ENCODE data around the gene RCN1. TPM values are rescaled to one million over a fixed set of nuclear protein-coding genes. Genes with fewer than 3 reads are reported as not detected.
A peak's percentile ranks its signal among the peaks of the same experiment; 100 is the strongest.

The RCN1 gene
- total RNA-seq (ENCODE audit: low replicate concordance), result 172 and 246 TPM in 2 replicates

DNA sequence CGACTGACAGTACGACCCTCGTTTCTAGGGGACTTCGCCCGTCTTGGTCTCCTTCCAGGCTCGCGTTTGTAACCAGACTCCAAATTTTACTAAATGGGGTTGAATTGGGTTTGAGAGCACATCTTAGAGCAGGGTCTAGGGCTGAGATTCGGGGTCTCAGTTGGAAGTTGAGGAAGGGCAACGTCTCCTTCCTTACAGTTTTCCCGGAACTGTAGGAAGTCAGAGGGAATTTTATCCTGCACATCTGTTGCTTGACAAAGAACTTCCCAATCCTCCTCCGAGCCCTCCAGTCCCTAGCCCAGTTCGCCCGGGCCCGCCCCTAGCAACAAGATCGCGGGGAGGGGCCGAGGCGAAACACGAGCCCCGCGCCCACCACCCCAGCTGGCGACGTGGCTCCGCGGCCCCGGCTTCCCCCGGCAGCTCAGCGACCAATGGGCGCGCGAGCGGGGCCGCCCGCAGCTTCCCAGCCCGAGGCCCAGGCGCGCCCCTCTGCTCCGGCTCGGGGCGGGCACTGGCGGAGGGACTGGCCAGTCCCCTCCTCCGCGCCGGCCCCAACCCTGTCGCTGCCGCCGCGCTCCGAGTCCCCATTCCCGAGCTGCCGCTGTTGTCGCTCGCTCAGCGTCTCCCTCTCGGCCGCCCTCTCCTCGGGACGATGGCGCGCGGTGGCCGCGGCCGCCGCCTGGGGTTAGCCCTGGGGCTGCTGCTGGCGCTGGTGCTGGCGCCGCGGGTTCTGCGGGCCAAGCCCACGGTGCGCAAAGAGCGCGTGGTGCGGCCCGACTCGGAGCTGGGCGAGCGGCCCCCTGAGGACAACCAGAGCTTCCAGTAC, at the start of gene RCN1:
Gene RCN1, plus strand, starts transcription at position 530 of the 826 bp plus-strand sequence. Its CDS starts 123 bp downstream, at position 653.
- Histone ChIP-seq H3K4me2 (peak within 1 kb of the TSS; percentile 76), H3K4me1 (peaks cover 18% of the 10 kb centered on the region), H2AFZ (replicated peaks) (peak within 1 kb of the TSS; percentile 90), H3K27me3 (no peaks in the 10 kb centered on the region), H3K4me3 (peak within 1 kb of the TSS; percentile 57), H3K9me3 (ENCODE audit: low read depth) (no peaks in the 10 kb centered on the region), H3K36me3 (no peaks in the 10 kb centered on the region), H3K9ac (peak within 1 kb of the TSS; percentile 76), H4K20me1 (ENCODE audit: low read depth) (peaks cover 39% of the 10 kb centered on the region), H3F3A (ENCODE audit: low read depth) (peaks cover 27% of the 10 kb centered on the region), H3K27ac (peak within 1 kb of the TSS; percentile 95), H3K79me2 (ENCODE audit: low read depth) (peaks cover 45% of the 10 kb centered on the region)
- Mint-ChIP-seq H3K4me3 (peak within 1 kb of the TSS; percentile 94), H3K4me1 (peaks cover 40% of the 10 kb centered on the region), H3K36me3 (peaks cover 22% of the 10 kb centered on the region), H3K9me3 (no peaks in the 10 kb centered on the region), H3K27ac (peak within 1 kb of the TSS; percentile 97), H3K27me3 (ENCODE audit: insufficient read depth, low read depth) (peaks cover 5% of the 10 kb centered on the region)
- peak; percentile 97 for DNase-seq (ENCODE audit: low spot score)
- TF ChIP-seq, protein P1, sequence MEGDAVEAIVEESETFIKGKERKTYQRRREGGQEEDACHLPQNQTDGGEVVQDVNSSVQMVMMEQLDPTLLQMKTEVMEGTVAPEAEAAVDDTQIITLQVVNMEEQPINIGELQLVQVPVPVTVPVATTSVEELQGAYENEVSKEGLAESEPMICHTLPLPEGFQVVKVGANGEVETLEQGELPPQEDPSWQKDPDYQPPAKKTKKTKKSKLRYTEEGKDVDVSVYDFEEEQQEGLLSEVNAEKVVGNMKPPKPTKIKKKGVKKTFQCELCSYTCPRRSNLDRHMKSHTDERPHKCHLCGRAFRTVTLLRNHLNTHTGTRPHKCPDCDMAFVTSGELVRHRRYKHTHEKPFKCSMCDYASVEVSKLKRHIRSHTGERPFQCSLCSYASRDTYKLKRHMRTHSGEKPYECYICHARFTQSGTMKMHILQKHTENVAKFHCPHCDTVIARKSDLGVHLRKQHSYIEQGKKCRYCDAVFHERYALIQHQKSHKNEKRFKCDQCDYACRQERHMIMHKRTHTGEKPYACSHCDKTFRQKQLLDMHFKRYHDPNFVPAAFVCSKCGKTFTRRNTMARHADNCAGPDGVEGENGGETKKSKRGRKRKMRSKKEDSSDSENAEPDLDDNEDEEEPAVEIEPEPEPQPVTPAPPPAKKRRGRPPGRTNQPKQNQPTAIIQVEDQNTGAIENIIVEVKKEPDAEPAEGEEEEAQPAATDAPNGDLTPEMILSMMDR (IDR thresholded peaks at IDR 0.05), result no peak
- TF ChIP-seq EZH2phosphoT487 (IDR thresholded peaks at IDR 0.05) (no peak), EZH2 (IDR thresholded peaks at IDR 0.05) (no peak)

DNA sequence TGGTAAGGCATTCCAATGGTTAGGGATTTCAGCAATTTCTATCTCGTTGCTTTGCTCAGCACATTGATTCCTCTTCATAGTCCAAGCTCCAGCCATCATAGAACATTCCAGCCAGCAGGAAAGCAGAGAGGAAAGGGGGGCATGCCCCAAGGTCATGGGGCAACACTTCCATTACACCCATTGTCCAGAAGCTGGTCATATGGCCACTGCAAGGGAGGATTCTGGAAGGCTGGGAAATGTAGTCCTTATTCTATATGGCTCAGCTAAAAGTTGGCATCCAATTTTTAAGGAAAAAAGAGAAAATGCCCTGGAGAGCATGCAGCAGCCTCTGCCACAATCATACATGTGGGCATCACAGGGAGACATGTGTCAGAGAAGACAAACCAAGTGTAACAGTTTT, 47.1 kb upstream of the RCN1 start:
- Histone ChIP-seq H3K9ac (no peak overlapping the region), H3K4me3 (no peak overlapping the region), H3K4me1 (no peaks in the 10 kb centered on the region), H4K20me1 (ENCODE audit: low read depth) (no peaks in the 10 kb centered on the region), H3F3A (ENCODE audit: low read depth) (no peaks in the 10 kb centered on the region), H3K79me2 (ENCODE audit: low read depth) (no peaks in the 10 kb centered on the region), H3K9me3 (ENCODE audit: low read depth) (no peaks in the 10 kb centered on the region), H3K36me3 (no peaks in the 10 kb centered on the region), H3K27ac (no peak overlapping the region), H3K4me2 (no peak overlapping the region), H3K27me3 (no peaks in the 10 kb centered on the region), H2AFZ (replicated peaks) (no peak overlapping the region)
- Mint-ChIP-seq H3K4me1 (peaks cover 16% of the 10 kb centered on the region), H3K36me3 (no peaks in the 10 kb centered on the region), H3K9me3 (no peaks in the 10 kb centered on the region), H3K4me3 (no peak overlapping the region), H3K27ac (no peak overlapping the region), H3K27me3 (ENCODE audit: insufficient read depth, low read depth) (peaks cover 2% of the 10 kb centered on the region)
- no peak for DNase-seq (ENCODE audit: low spot score)
- TF ChIP-seq, protein P1 (IDR thresholded peaks at IDR 0.05), result no peak
- TF ChIP-seq EZH2 (IDR thresholded peaks at IDR 0.05), result no peak
- no peak for TF ChIP-seq EZH2phosphoT487 (IDR thresholded peaks at IDR 0.05)

DNA sequence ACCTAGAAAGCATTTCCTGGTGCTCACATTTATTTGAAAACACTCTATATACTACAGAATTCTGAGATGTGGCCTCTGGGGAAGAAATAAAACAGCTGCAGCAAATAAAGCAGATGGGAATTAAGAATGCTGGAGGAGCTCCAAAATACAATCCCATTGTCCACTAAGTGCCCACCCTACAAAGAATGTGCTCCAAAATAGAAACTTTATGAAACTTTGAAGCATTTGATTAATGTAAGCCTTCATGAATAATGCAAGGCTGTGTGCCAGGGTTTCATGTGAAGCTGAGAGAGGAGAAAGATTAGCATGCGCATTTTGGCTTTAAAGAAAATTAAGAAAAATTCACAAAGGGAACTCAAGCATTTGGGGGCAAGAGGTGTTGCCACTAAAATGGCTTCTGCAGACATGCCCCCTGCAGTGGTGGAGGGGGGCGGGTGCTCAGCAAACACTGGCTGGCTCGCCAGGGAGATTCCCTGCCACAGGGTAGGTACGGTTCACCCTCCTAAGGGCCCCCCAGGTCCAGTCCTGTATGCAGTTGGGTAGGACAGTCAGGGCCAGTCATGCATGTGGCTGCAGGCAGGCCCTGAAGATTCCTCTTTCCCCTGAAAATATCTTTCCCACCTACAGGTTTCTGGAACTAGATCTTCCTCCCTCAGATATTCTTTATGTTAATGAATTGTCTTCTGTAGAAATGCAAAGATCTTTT, 46.6 kb upstream of the RCN1 start:
- H2AFZ ChIP-seq (replicated peaks), result peak overlapping the region; percentile 9
- Mint-ChIP-seq H3K9me3 (no peaks in the 10 kb centered on the region), H3K27me3 (ENCODE audit: insufficient read depth, low read depth) (peaks cover 2% of the 10 kb centered on the region), H3K4me3 (no peak overlapping the region), H3K27ac (peak overlapping the region; percentile 59), H3K4me1 (peaks cover 16% of the 10 kb centered on the region), H3K36me3 (no peaks in the 10 kb centered on the region)
- no peaks in the 10 kb centered on the region for H4K20me1 ChIP-seq (ENCODE audit: low read depth)
- H3K9ac ChIP-seq, result no peak overlapping the region
- DNase-seq (ENCODE audit: low spot score), result no peak
- H3K27me3 ChIP-seq, result no peaks in the 10 kb centered on the region
- no peak overlapping the region for H3K27ac ChIP-seq
- no peaks in the 10 kb centered on the region for H3K79me2 ChIP-seq (ENCODE audit: low read depth)
- H3K4me3 ChIP-seq, result no peak overlapping the region
- H3F3A ChIP-seq (ENCODE audit: low read depth), result no peaks in the 10 kb centered on the region
- H3K9me3 ChIP-seq (ENCODE audit: low read depth), result no peaks in the 10 kb centered on the region
- TF ChIP-seq EZH2 (IDR thresholded peaks at IDR 0.05) (no peak), EZH2phosphoT487 (IDR thresholded peaks at IDR 0.05) (no peak)
- TF ChIP-seq, protein P1 (IDR thresholded peaks at IDR 0.05), result no peak
- H3K4me2 ChIP-seq, result no peak overlapping the region
- no peaks in the 10 kb centered on the region for H3K4me1 ChIP-seq
- H3K36me3 ChIP-seq, result no peaks in the 10 kb centered on the region

All from neural progenitor cell (in vitro differentiated cells).